ENCODE data around the gene AP5Z1.

DNA sequence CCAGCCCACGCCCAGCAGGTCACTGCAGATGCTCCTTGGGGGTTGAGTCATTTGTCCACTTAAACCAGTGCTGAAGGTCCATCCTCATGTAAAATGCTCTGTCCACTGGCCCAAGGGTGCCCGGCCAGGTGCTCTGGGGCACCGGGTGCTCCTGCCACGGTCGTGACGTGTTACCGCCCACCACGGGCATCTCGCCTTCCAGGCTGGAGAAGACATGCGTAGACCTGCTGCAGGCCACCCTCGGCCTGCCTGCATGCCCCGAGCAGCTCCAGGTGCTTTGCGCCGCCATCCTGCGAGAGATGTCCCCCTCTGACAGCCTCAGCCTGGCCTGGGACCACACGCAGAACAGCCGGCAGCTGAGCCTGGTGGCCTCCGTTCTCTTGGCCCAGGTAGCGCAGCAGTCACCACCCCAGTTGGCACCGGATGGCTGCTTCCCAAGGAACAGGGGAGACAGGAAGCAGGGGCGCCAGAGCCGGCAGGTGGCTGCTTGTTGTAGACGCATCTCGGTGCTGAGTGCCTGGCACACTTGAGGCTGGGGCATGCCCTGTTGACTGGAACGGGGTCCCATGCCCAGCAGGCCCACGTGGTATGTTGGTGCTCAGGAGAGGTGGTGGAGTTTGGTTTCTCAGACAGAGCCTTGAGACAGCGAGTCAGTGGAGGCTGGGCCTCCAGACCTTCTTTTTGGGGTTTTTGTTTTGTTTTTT is 6.1 kb downstream of the AP5Z1 start:
- TF ChIP-seq, protein P1, sequence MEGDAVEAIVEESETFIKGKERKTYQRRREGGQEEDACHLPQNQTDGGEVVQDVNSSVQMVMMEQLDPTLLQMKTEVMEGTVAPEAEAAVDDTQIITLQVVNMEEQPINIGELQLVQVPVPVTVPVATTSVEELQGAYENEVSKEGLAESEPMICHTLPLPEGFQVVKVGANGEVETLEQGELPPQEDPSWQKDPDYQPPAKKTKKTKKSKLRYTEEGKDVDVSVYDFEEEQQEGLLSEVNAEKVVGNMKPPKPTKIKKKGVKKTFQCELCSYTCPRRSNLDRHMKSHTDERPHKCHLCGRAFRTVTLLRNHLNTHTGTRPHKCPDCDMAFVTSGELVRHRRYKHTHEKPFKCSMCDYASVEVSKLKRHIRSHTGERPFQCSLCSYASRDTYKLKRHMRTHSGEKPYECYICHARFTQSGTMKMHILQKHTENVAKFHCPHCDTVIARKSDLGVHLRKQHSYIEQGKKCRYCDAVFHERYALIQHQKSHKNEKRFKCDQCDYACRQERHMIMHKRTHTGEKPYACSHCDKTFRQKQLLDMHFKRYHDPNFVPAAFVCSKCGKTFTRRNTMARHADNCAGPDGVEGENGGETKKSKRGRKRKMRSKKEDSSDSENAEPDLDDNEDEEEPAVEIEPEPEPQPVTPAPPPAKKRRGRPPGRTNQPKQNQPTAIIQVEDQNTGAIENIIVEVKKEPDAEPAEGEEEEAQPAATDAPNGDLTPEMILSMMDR (conservative IDR thresholded peaks at IDR 0.05), result no peak
- no peak for TF ChIP-seq ZFX (IDR thresholded peaks at IDR 0.05)

All from C4-2B (cell line).